T-cell (primary cell): ENCODE measurements around the gene AKR1C1. TPM values are rescaled to one million over a fixed set of nuclear protein-coding genes. Genes with fewer than 3 reads are reported as not detected.
"Not testable (repeated sequence)": the region's sequence is repeated elsewhere in the genome, so short reads cannot be mapped to it uniquely, and the experiment has no call there.

ENCODE experiments used
- ATAC-seq, 4 experiments: fragments of 200-7000 bp in 3 of 4; fragments of 150-1000 bp in 1 of 4; cut with Tn5 transposase; replicated peaks in 1 of 4; 1 replicate in 3 of 4; 2 replicates in 1 of 4; pipeline ENCODE4 v1.10.0; 2021; ENCODE audit warnings: moderate library complexity in 3 of 4, mild to moderate bottlenecking in 2 of 4, moderate number of reproducible peaks in 1 of 4
- CTCF ChIA-PET, 2 donors: fragments of 300-600 bp; sonication (Branson Sonifier 250); formaldehyde crosslinking; loops; one replicate each; lab custom pipeline; 2022; ENCODE audit warnings: antibody characterized with exemption in 2 of 2; lab: Charles Lee
- POLR2A ChIA-PET, 2 donors: fragments of 300-600 bp; sonication (Branson Sonifier 250); formaldehyde crosslinking; loops; one replicate each; lab custom pipeline; 2022; ENCODE audit warnings: antibody characterized with exemption in 2 of 2; lab: Charles Lee
- DNase-seq, 35 experiments: peaks; one replicate each; pipeline versions ENCODE4 v3.0.0 to v3.0.0-alpha.2; 2013 to 2023
- H3K27ac ChIP-seq: one replicate; pipeline ENCODE4 v1.5.1; 2013; ENCODE audit warnings: low read length
- H3K27me3 ChIP-seq, 2 experiments: replicated peaks in 1 of 2; 1 replicate in 1 of 2; 2 replicates in 1 of 2; pipeline versions ENCODE4 v1.6.1 to v1.7.0; 2013; ENCODE audit warnings: low read length in 1 of 2, mixed read lengths in 1 of 2; ENCODE audit not compliant: control insufficient read depth in 2 of 2, insufficient read depth in 2 of 2; ENCODE audit errors: extremely low read depth in 1 of 2
- H3K36me3 ChIP-seq, 2 donors: 1 replicate in 1 of 2; 2 replicates in 1 of 2; pipeline versions ENCODE4 v1.6.1 to v1.7.0; 2013; ENCODE audit warnings: low read length in 1 of 2; ENCODE audit not compliant: control insufficient read depth in 2 of 2, insufficient read depth in 1 of 2; ENCODE audit errors: extremely low read depth in 1 of 2
- H3K4me1 ChIP-seq, 2 experiments: 1 replicate in 1 of 2; 2 replicates in 1 of 2; pipeline versions ENCODE4 v1.6.1 to v1.7.0; 2013; ENCODE audit warnings: low read length in 2 of 2, mixed read lengths in 1 of 2; ENCODE audit not compliant: insufficient read depth in 2 of 2, control insufficient read depth in 1 of 2; ENCODE audit errors: extremely low read depth in 1 of 2
- H3K4me3 ChIP-seq, 2 donors: 1 replicate in 1 of 2; 2 replicates in 1 of 2; pipeline versions ENCODE4 v1.5.1 to v1.7.0; 2013; ENCODE audit warnings: mild to moderate bottlenecking in 2 of 2, low read length in 1 of 2, moderate library complexity in 1 of 2; ENCODE audit not compliant: control insufficient read depth in 1 of 2; ENCODE audit errors: extremely low read depth in 1 of 2
- H3K9me3 ChIP-seq: 2 replicates; pipeline ENCODE4 v1.7.0; 2013
- H3K27ac Mint-ChIP-seq, 2 donors: one replicate each; pipeline ENCODE4 v1.8.0; 2020 to 2021; ENCODE audit warnings: mild to moderate bottlenecking in 2 of 2, mixed read lengths in 2 of 2
- H3K27me3 Mint-ChIP-seq, 2 donors: one replicate each; pipeline ENCODE4 v1.8.0; 2021 to 2022; ENCODE audit warnings: mixed read lengths in 2 of 2
- H3K36me3 Mint-ChIP-seq: one replicate; pipeline ENCODE4 v1.8.0; 2021; ENCODE audit warnings: mixed read lengths
- H3K4me1 Mint-ChIP-seq, 3 donors: one replicate each; pipeline ENCODE4 v1.8.0; 2020 to 2022; ENCODE audit warnings: mixed read lengths in 3 of 3, mild to moderate bottlenecking in 1 of 3
- H3K4me3 Mint-ChIP-seq, 3 donors: one replicate each; pipeline ENCODE4 v1.8.0; 2020 to 2022; ENCODE audit warnings: mild to moderate bottlenecking in 3 of 3, mixed read lengths in 3 of 3, moderate library complexity in 3 of 3
- H3K9me3 Mint-ChIP-seq, 3 donors: one replicate each; pipeline ENCODE4 v1.8.0; 2020 to 2022; ENCODE audit warnings: mixed read lengths in 3 of 3
- WGBS: methylation state at CpG from one replicate; pipeline ENCODE4 v1.1.5; 2013; ENCODE audit warnings: missing lambda C conversion rate; ENCODE audit not compliant: insufficient coverage; 5-methylcytosine and 5-hydroxymethylcytosine counted together
- total RNA-seq, 35 experiments: library from RNA in 6 of 35; stranded (reverse) in 6 of 35; fragments of 120-200 nt in 1 of 35; gene quantifications; one replicate each; pipeline versions ENCODE4 v1.2.1 to v1.2.4 and lab custom pipeline; 2013 to 2026

The AKR1C1 gene
- total RNA-seq, 5 donors from 2014 or later (not counting 1 experiment from before 2014, with no cell fraction given) = 1.1 to 4.8 (median 3.0) TPM

DNA sequence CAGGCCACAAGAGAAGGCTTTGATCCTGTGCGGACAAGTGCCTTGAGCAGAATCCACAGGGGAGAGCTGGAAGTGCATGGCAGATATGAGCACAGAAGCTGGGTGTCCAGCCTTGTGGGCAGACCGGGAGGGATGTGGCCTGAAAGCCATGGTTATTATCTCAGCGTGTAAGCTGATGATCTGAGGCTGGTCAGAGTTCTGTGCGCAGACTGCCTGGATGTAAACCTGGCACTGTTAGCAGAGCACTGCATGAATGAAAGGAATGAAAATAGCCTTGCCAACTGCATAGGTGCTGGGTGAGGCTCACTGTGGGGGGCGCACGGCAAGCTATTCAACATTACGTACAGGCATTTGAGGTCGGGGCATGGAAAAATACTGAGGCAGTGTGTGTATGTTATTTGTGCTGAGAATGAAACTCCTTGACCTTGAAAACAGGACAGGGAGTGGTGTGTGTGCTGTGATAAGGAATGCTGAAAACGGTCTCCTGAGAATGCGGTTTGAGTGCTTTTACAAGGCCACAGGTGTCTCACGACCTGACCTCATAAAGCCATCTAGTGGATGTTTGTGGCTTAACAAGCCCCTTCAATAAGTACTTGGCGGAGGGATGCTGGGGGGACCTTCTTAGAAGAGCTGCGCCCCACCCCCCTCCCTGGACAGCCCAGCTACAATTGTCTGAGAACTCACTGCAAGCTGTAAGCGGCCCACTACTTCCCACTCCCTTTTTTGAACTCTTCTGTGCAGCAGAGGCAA is 18.7 kb downstream of the AKR1C1 start:
- H3K27ac ChIP-seq = no peak overlapping the region
- peak in 1 of 4 experiments; percentile 20 for ATAC-seq
- H3K4me1 Mint-ChIP-seq = peaks cover 0 to 16% (median 0%) of the 10 kb centered on the region in 3 donors
- ChIA-PET CTCF (interaction anchor here in 1 of 2 donors (0.6 to 1.3 kb wide), 2 partner anchors 132 to 425 kb away, joined by 3 to 4 read pairs; no protein-coding TSS in a partner anchor), POLR2A (no interaction called here)
- no peaks in the 10 kb centered on the region for H3K9me3 ChIP-seq
- H3K9me3 Mint-ChIP-seq = no peaks in the 10 kb centered on the region
- no peak overlapping the region for H3K4me3 Mint-ChIP-seq
- no peak overlapping the region for H3K27ac Mint-ChIP-seq
- no peaks in the 10 kb centered on the region for H3K36me3 ChIP-seq
- 64% methylated on average over 11 of the region's 14 CpGs for WGBS
- peak in 1 of 35 experiments; percentile 24 for DNase-seq
- H3K27me3 Mint-ChIP-seq = peaks cover 0 to 15% of the 10 kb centered on the region in 2 donors
- no peaks in the 10 kb centered on the region for H3K36me3 Mint-ChIP-seq
- peaks cover 0 to 17% of the 10 kb centered on the region in 2 experiments for H3K27me3 ChIP-seq
- no peak overlapping the region for H3K4me3 ChIP-seq
- no peaks in the 10 kb centered on the region for H3K4me1 ChIP-seq

DNA sequence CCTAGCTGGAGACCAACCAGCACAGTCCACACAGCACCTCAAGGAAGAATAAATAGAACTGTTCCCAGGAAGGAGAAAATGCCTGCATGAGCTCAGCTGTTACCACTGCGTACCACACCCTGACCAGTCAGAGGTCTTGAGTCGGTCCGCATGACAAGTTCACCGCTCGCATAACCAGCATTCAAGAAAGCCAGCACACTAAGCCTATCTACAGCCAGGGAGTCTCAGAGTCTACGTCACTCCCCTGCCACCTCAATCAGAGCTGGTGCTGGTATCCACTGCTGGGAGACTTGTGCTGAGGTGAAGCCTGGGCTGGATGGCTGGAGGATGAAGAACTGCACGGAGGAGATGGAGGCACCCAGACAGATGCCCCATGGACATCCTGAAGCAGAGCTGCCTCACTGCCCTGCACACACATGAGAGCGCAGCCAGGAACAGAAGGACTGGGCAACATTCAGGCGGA is 19.6 kb downstream of the AKR1C1 start:
- Histone ChIP-seq H3K27me3 (peaks cover 0 to 17% of the 10 kb centered on the region in 2 experiments), H3K27ac (no peak overlapping the region), H3K4me3 (no peak overlapping the region), H3K9me3 (no peaks in the 10 kb centered on the region), H3K4me1 (no peaks in the 10 kb centered on the region), H3K36me3 (no peaks in the 10 kb centered on the region)
- no peak overlapping the region for H3K4me3 Mint-ChIP-seq
- H3K4me1 Mint-ChIP-seq = peaks cover 0 to 16% (median 0%) of the 10 kb centered on the region in 3 donors
- POLR2A ChIA-PET = no interaction called here
- H3K27ac Mint-ChIP-seq = no peak overlapping the region
- H3K36me3 Mint-ChIP-seq = no peaks in the 10 kb centered on the region
- no peak for DNase-seq
- no peaks in the 10 kb centered on the region for H3K9me3 Mint-ChIP-seq
- ATAC-seq = no peak
- WGBS = 83% methylated on average over 2 of the region's 9 CpGs
- CTCF ChIA-PET = interaction anchor here in 1 of 2 donors (1.3 kb wide), 1 partner anchor 133 kb away, joined by 4 read pairs; no protein-coding TSS in a partner anchor
- H3K27me3 Mint-ChIP-seq = peaks cover 0 to 15% of the 10 kb centered on the region in 2 donors

DNA sequence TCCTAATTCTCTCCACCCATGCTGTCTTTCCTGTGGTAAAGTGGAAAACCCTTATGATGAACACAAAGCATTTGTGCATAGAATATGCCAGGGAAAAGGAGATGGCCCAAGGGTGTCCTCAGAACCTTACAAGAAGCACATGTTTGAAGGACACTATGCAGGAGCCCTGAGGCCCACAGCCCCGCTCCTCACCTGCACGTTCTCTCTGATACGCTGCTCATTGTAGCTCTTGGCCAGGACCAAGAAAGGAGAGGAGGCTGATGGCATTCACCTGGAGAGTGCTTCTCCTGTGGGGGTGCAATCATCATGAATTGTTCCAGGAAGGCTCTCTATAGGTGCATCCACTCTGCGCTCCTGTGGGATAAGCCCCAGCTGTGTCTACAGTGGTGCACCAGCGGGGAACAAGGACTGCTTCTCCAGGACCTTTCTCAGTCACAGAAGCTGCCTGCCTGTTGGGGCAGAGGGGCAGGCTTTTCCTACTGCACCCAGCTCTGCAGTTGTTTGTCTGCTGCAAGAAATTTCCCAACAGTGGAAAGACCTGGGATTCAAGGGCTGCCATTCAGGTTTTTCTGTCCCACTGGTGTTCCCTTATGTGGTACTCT is 20.5 kb downstream of the AKR1C1 start:
- H3K9me3 Mint-ChIP-seq = no peaks in the 10 kb centered on the region
- H3K27ac Mint-ChIP-seq = no peak overlapping the region
- Histone ChIP-seq H3K4me3 (no peak overlapping the region), H3K36me3 (no peaks in the 10 kb centered on the region), H3K27me3 (peaks cover 0 to 17% of the 10 kb centered on the region in 2 experiments), H3K4me1 (no peaks in the 10 kb centered on the region), H3K9me3 (no peaks in the 10 kb centered on the region), H3K27ac (no peak overlapping the region)
- 94% methylated on average over 5 of the region's 5 CpGs for WGBS
- no peak for DNase-seq
- ChIA-PET POLR2A (no interaction called here), CTCF (no interaction called here)
- no peaks in the 10 kb centered on the region for H3K36me3 Mint-ChIP-seq
- ATAC-seq = no peak
- no peak overlapping the region for H3K4me3 Mint-ChIP-seq
- peaks cover 0 to 16% (median 0%) of the 10 kb centered on the region in 3 donors for H3K4me1 Mint-ChIP-seq
- peaks cover 0 to 15% of the 10 kb centered on the region in 2 donors for H3K27me3 Mint-ChIP-seq

DNA sequence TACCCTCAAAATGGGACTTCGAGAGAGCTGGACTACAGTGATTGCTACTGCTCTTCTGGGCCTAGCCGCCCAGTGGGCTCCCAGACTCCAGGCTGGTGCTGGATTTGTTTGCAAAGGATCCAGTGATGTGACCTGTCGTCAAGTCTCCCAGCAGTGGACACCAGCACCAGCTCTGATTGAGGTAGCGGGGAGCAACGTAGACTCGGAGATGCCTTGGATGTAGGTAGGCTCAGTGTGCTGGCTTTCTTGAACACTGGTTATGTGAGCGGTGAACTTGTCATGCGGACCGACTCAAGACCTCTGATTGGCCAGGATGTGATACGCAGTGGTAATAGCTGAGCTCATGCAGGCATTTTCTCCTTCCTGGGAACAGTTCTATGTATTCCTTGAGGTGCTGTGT is 21.0 kb downstream of the AKR1C1 start:
- H3K27ac ChIP-seq = no peak overlapping the region
- H3K4me3 Mint-ChIP-seq = no peak overlapping the region
- POLR2A ChIA-PET = no interaction called here
- no peaks in the 10 kb centered on the region for H3K36me3 Mint-ChIP-seq
- no peaks in the 10 kb centered on the region for H3K9me3 ChIP-seq
- H3K27ac Mint-ChIP-seq = no peak overlapping the region
- H3K27me3 Mint-ChIP-seq = peaks cover 0 to 15% of the 10 kb centered on the region in 2 donors
- DNase-seq (no peak), ATAC-seq (no peak)
- no peaks in the 10 kb centered on the region for H3K36me3 ChIP-seq
- CTCF ChIA-PET = no interaction called here
- no peak overlapping the region for H3K4me3 ChIP-seq
- H3K27me3 ChIP-seq = peaks cover 0 to 17% of the 10 kb centered on the region in 2 experiments
- H3K4me1 Mint-ChIP-seq = peaks cover 0 to 16% (median 0%) of the 10 kb centered on the region in 3 donors
- 90% methylated on average over 9 of the region's 10 CpGs for WGBS
- no peaks in the 10 kb centered on the region for H3K4me1 ChIP-seq
- H3K9me3 Mint-ChIP-seq = no peaks in the 10 kb centered on the region

DNA sequence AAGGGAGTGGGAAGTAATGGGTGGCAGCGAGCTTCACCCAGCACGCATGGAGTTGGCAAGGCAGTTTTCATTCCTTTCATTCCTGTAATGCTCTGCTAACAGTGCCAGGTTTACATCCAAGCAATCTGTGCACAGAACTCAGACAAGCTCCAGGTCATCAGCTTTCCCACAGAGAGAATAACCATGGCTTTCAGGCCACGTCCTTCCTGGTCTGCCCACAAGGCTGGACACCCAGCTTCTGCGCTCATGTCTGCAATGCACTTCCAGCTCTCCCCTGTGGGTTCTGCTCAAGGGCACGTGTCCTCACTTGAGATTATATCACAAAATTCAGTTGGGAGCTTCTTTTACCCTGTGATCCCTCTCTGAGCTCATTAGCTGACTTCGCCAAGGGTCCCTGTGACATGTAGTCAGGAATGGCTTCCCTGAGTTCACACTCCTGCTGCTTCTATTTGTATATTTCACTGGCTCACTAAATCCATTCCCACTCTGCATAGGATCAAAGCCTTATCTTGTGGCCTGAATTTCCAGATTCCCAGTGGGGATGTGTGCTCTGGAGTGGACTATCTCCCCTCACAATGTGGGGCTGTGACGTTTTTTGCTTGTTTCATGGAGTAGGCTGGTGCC is 21.9 kb downstream of the AKR1C1 start:
- ATAC-seq (no peak), DNase-seq (no peak)
- H3K4me3 ChIP-seq = no peak overlapping the region
- POLR2A ChIA-PET = no interaction called here
- no peak overlapping the region for H3K27ac ChIP-seq
- H3K27me3 ChIP-seq = peaks cover 0 to 17% of the 10 kb centered on the region in 2 experiments
- WGBS = 62% methylated on average over 3 of the region's 7 CpGs
- Mint-ChIP-seq H3K27ac (no peak overlapping the region), H3K36me3 (no peaks in the 10 kb centered on the region), H3K4me3 (no peak overlapping the region), H3K9me3 (no peaks in the 10 kb centered on the region), H3K27me3 (peaks cover 0 to 15% of the 10 kb centered on the region in 2 donors), H3K4me1 (peaks cover 0 to 16% (median 0%) of the 10 kb centered on the region in 3 donors)
- no peaks in the 10 kb centered on the region for H3K4me1 ChIP-seq
- H3K36me3 ChIP-seq = no peaks in the 10 kb centered on the region
- CTCF ChIA-PET = interaction anchor here in 1 of 2 donors (1.1 kb wide), 1 partner anchor 171 kb away, joined by 3 read pairs; no protein-coding TSS in a partner anchor
- H3K9me3 ChIP-seq = no peaks in the 10 kb centered on the region

DNA sequence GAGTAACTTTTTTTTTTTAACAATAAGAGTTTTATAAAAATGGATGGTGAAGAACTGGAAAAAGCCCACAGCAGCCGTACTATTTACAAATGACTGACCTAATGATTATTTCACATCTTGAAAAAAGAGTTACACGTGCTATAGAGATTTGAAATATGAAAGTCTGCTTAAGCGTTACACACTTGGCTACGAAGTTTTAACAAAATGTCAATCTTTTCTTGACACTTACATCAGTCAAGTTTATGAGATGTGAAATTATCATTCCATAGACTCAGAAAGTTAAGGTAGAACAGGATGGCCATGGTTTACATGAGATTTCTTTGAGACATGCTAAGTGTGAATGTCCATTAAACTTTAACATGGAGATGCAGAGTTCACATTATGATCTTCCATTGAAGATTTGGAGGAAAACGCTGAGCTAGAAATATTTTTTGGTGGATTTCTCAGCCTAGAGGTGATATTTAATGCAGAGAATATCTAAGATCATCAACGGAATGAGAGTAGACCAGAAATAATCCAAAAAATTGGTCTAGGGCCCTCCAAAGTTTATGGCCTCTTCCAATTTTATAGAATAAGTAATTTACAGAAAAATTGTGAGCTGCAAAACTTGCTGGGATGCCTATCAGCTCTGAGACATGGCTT is 24.9 kb downstream of the AKR1C1 start:
- H3K36me3 Mint-ChIP-seq, H3K9me3 ChIP-seq, CTCF ChIA-PET, ATAC-seq, H3K9me3 Mint-ChIP-seq, H3K27me3 Mint-ChIP-seq, DNase-seq, H3K27ac ChIP-seq, H3K4me3 ChIP-seq, POLR2A ChIA-PET, H3K27me3 ChIP-seq, H3K27ac Mint-ChIP-seq, H3K4me1 Mint-ChIP-seq, H3K36me3 ChIP-seq, H3K4me1 ChIP-seq, H3K4me3 Mint-ChIP-seq: not testable (repeated sequence)
- 100% methylated on average over 1 of the region's 6 CpGs for WGBS
